ENCODE data around the gene TUBB1.
"Not testable (repeated sequence)": the region's sequence is repeated elsewhere in the genome, so short reads cannot be mapped to it uniquely, and the experiment has no call there.

TUBB1 gene

DNA sequence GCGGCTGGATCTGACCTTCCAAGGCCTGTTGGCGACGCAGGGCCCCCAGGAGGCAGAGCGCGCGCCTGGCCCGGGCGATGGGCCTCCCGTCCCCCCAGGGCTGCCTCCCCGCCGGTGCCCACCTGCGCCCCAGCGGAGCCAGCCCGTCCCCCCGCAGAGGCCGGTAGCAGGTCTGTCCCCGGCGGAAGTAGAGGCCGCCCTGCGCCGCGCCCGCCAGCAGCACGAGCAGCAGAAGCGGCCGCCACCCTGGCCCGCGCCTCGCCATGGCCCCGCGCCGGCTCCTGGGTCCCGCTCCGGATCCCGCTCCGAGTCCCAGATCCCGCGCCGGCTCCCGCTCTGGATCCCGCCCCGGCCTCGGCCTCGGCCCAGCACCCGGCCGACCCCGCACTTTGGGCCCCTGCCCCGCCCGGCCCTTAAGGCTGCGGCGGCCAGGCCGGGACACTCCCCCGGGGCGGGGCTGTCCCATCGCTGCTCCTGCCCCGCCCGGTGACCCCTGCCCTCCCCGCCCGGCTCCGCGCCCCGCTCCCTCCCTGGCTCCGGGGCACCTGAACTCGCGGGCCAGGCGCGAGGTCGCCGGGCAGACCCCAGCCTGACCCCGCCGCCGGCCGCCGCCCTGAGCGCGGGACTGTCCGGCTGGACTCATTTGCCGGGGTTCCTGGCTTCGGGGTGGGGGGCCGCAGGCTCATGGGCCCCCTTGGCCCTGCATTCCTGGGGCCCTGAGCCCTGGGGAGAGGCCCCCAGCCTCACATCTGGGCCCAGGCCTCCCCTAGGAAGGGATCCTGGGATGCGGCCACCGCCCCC is 12.2 kb upstream of the TUBB1 start, which contains the start of gene CTSZ:
TSS of gene CTSZ (minus strand) at position 391 of the 801 bp plus-strand sequence. CDS start at position 265, 126 bp downstream.
- no peak for DNase-seq

DNA sequence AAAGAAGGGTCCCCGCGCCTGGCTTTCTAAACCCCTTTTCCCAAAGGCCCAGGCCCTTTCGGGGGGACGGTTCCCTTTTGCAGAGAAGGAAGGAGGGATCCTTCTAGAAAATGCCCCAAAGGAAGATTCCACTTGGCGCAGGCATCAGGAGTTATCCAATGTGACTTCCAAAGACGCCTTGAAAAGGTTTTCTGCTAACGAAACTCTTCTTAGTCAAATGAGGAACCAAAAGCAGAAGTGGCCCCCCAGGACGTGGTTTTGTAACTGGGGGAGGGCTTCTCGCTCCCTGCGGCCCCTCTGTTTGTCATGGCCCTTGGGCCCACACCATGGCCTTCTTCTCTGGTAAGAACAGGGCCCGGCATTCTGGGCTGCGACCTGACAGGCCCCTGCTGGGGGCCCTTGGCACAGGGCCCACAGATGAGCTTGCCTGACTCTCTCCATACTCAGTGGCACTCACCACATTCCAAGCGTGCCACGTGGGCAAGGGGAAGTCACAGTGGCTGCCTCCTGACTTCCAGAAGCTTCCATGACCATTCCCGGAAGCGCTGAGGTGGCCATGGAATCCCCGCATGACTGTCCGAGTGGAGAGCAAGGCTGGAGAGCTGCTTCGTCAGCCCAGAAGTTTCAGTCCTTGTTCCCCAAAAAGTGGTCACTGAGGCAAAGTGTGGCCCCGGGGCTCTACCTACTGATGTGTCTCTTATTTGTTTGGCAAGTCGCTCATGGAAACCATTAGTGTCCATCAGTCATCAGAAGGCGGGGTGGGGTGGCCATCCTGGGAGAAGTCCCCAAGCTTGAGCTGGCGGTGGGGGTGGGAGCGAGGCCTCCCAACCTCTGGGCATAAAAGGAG is 11.3 kb upstream of the TUBB1 start:
- no peak for DNase-seq

DNA sequence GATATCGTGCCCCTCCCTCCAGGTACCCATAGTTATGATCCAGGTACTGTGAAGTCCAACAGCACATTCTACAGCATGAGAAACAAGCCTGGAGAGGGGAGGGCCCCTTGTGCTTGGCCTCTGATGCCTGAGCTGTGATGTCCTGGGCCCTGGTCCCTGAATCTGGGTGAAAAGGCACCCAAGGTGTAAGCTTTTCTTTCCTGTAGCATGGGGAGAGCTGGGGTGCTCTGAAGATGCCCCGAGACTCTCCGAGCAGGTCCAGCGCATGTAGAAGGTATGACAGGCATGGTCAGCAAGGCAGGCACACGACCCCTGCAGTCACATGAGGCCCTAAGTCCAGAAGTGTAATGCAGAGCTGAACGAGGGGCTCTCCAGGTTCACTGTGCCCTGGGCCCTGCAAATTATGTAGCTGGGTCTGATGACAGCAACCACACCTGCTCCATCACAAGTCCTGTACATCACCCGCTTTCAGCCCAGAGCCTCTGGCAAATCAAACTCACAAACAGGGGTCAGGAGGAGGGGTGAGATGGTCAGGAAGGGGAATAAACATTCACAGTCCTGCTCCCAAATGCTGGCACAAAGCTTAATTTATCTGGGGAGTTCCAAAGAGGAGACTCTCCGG is 10.4 kb upstream of the TUBB1 start:
- DNase-seq, result no peak

DNA sequence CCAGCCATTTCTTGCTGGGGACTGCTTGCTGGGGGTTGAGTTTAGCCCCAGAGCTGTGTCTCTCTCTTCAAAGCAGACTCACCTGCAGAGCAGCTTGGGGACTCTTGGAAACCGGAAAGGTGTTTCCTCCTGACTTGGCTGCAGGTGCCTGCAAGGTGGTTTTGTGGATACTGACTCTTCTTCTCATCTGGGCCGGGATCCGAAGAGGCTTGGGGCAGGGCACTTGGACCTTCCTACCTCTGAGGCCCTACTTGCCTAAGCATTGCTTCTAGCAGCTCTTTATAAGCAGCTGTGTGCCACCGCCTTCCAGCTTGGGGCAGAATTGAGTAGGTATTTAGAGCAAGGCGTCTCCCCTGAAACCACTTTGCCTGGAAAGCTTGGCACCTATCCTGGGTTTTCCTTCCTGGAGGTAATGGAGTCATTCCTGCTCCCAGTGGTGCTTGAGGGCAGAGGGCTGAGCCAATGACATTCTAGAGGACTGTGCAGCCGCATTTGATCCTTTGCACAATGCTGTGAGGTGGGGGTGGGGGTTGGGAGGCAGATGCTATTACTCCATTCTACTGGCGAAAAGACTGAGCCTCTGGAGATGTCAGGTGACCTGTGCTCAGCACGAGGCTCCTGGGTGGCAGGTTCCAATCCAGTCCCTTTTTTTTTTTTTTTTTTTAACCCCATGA is 8.8 kb upstream of the TUBB1 start:
- DNase-seq, result no peak

DNA sequence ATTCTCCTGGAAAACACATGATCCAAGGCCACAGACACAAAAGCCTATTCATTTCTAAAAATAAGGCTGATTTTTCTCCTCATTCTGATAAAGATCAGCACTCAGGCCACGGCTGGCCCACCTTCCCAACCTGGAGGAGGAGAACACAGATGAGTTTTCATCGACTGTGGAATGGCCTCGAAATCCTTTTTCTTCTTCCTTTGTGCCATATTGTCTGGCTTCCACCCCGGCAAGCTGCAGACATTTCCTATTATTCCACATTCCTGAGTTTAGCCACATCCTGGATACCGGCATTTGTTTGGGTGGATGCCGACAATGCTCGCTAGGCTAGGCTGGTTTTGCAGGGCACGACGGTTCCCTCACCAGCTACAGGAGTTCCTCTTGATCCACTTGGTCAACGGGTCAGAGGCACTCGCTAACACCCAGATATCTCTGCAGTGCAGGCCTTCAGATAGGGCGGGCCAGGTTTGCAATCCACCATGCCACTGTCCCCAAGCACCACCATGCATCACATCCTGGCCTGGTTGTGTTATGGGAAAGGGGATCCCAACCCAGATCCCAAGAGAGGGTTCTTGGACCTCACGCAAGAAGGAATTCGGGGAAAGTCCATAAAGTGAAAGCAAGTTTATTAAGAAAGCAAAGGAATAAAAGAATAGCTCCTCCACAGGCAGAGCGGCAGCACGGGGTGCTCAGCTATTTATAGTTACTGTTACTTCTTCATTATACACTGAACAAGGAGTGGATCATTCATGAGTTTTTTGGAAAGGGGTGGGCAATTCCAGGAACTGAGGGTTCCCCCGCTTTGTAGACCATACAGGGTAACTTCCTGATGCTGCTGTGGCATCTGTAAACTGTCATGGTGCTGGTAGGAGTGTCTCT is 8.0 kb upstream of the TUBB1 start:
- DNase-seq, result no peak

DNA sequence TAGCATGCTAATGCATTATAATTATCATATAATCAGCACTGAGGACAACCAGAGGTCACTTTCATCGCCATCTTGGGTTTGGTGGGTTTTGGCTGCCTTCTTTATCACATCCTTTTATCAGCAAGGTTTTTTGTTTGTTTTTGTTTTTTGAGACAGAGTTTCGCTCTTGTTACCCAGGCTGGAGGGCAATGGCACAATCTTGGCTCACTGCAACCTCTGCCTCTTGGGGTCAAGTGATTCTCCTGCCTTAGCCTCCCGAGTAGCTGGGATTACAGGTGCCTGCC is 7.4 kb upstream of the TUBB1 start:
- not testable (repeated sequence) for DNase-seq

DNA sequence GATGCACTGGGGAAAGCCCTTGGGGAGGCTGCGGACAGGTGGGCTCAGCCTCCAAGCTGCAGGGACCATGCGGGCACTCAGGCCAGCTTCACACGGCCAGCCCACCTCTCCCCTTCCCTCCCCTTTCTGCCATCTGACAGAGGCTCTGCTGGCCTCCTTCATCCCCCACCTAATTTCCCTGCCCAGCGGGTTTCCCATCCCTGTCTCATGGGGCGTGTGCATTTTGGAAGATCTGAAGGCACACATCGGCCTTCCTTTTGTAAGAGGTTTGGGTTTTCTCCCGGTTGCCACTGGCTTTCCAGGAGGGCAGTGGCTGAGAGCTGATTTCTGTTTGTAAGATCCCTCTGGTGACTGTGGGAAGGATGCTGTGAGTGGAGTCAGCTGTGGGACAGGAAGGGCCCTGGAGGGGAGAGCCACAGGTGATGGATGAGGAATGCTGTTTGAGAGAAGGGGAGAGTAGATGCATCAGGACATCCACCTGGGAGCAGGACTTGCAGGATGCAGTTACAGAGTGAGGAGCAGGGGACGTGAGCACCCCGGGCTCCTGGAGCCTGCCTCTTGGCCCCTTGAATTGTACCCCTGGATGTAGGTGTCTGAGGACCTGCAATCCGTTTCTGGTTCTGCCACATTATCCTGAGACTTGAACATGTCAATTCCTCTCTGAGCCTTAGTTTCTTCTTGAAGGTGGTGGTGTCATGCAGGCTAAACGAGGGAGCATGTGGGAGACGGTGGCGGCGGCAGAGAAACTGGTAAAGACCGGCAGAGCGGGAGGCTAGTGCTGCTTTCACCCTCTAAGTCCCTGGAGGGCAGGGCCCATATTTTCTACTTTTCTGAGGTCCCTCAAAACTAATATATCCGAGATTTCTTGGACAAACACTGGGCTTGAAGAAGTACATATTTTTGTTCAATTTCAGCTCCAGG is 5.9 kb upstream of the TUBB1 start:
- no peak for DNase-seq

DNA sequence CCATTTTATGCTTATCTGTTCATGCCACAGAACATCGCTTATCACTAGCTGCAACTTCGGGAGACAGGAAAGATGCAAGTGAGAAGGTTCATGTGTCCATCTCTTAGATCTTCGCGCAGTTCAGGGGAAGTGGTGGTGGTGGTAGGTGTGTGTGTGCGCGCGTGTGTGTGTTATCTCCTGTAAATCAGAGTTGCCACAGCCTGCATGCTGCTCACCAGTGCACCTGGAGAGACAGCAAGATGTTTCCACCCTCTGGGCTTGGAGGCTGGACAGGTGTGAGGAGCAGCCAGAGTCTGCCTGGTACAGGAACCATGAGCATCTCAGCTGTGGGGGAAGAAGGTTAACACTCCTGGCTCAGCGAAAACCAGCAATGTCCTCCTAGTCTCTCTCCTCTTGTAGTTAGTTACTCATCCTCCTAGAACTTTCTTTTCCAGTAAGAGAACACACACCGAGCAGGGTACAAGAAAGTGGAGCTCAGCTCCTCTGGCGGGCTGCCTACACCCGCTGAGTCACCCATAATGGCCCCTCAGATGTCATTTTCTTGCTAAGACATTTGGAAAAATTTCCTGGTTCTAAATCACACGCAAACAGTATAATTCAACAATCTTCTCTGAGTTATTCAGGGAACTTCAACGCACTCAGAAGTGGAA is 5.1 kb upstream of the TUBB1 start:
- DNase-seq, result no peak

DNA sequence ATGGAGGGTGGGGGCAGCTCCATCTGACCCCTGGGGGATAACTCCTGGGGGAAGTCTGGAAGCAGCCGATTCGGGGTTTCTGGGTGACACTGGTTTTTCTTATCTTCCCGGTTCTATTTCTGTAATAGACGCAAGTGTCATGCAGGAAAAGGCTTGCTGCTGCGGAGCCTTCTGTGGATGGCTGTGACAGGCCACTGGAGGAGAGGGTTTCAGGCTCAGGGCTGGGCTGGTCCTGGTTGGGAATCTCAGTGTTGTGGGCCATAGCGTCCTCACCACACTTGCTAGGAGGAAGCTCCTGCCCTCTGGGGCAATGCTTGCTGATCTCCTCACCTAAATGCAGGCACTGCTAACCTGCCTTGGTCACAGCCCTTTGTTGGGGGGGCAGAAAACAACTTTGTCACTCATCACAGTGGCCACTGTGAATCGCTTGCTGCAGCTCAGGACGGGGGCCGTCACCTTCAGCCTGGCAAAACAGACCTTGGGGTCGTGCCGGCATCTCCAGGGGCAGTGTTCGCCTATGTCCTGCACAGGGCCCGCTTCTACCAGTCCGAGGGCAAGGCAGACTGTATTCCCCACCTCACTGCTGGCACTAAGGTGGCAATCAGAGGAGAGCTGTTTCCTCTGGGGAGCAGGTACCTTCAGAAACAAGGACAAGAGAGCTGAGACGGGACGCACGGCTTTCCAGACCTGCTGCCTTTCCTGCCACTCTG is 4.4 kb upstream of the TUBB1 start:
- no peak for DNase-seq

DNA sequence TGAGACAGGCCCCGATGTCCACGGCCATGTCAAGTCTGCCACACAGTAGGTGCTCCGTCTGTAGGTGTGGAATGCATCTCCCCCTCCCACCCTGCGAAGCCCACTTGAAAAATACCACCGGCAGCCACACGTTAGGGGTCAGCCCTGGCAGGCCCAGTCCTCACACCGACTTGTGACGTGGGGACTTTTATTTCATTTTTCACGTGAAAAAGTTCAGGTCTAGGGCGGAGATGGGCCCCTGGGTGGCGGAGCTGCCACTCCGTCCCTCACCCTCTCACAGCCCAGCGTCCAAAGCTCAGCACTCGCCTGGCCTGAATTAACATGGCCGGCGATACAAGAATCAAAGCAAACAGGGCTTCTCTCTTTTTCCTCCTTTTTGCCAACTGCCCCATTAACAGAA is 3.8 kb upstream of the TUBB1 start:
- DNase-seq, result no peak

DNA sequence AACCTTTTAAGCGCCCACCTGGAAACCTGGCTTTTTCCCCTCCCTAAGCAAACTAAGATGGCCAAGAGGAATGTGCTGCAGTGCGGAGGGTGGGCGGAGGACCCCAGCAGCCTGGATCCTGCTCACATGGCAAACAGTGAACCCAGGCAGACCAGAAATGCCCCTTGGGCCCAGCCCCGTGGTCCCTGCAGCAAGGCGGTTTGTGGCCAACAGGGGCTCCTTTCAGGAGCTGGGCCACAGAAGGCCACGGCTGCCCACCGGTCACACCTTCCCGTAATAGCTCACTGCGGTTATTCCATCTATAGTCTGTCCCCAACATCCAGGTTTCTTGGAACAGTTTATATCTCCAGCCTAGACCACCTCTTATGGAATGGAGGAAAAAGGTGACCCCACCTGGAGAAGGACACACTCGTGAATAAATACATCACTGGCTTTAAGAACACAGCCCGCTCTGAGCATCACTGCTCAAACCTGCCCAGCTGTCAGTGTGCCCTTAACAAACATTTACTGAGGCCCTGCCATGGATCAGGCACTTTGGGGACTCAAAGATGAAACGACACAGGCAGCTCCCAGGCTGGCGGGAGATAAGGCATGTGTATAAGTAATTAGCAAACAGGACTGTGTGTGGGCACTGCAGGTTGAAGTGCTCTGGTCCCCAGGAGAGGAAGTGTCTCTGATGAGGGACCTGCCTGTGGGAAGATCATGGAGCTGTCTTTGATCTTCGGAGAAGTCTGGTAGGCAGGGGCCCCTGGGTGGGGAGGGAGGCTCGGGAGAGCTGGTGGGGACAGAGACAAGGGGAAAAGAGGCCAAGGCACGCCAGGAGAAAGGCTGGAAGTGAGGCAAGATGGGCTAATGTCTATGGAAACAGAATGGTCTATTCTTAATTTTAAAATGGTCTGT is 3.2 kb upstream of the TUBB1 start:
- DNase-seq, result no peak

DNA sequence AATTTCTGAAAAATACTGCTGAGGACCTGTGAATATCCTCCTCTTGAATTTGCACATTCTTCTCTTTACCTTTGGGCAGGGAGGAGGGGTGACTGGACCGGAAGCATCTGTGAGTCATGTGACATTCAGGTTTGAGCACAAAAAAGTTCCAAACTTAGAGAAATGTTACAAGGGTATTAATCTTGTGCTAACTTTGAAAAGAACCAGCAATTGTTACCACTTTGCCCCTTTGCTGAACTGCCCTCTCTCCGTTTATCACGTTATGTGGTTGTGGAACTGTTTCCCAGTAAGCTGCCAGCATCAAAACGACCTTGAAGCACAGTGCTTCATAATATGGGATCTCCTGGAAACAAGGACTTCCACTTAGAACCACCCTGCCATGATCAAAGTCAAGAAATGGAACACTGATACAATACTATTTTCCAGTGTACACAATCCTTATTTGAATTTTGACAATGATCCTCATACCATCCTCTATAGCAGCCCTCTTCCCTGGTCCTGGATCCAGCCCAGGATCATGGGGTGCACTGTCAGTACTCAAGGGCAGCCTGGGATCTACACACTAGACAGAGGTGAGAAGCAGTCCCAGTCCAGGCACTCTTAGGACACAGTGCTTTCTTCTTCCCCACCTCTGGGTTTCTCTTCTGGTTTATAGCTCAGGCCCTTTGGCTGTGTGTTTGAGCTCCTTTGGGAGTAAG is 2.3 kb upstream of the TUBB1 start:
- no peak for DNase-seq

DNA sequence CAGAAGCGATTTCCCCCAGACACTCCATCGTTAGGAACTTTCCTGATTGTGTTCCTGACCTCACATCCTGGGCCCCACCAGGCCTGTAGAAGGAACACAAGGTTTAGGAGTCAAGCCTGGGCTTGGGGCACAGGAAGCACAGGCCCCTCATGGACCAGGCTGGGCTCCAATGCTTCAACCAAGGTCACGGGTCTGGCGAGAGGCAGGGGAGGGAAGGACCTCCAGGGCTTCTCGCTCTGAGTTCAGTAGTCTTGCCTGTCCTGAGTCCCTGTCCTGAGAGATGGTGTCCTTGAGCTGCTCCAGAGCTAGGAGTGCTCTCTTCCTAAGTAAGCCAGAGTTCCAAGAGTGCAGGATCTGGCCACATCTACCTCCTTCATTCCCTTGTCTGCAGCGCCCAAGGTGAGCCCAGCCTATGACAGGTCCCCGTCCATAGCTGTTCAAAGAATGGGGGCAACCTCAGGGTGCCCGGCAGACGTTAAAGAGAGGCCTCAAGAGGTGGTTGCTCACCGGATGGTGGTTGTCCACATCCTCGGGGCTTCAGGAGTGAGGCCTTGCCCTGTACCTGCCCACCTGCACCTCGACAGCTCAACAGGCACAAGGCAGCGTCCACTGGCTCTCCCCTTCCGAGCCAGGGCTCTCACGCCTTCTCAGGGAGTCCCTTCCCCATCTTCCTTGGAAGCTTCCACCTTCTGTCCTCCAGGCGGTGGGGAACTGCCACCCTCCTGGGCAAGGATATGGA is 1.6 kb upstream of the TUBB1 start:
- no peak for DNase-seq

DNA sequence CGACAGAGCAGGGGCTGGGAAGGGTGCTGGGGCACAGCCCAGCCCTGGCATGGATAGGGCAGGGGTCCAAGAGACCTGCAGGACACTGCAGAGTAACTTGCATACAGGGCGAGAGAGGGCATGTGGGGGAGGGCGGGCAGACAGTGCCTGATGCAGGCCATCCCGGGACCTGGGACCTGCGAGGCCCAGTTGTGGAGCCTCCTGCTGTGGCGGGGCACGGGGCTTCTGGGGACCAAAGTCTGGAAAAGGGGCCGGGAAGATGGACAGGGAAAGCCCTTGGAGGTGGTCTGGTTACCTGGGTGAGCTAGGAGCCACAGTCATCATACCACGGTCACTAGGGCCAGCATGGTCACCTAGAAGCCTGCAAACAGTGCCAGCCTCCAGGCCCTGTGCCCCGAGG is 412 bp upstream of the TUBB1 start:
- DNase-seq, result no peak

DNA sequence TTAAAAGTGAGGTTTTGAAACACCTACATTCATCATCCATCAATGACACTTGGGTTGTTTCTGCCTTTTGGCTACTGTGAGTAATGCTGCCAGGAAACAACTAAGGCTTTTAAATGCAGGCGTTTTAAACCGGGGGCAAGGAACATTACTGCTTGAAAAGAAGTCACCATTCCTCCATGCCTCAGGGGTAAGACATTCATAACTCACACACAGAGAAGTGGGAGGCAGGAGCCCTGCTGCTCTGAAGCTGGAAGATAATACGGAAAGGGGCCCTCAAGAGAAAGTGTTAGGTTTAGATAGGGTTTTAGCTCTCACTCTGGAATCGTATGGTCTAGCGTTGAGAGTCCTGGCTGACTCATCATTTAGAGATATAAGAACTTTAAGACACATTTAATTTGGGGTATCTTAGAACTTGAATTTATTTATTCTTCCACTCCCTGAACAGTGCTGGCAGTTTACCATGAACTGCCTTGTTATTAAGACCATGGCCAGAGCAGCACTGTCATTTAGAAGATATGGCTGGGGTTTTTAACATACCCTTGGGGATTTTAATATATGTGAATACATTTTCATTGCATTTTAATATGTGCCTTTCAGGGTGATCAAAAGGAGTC is 1.8 kb downstream of the TUBB1 start:
- DNase-seq, result no peak

DNA sequence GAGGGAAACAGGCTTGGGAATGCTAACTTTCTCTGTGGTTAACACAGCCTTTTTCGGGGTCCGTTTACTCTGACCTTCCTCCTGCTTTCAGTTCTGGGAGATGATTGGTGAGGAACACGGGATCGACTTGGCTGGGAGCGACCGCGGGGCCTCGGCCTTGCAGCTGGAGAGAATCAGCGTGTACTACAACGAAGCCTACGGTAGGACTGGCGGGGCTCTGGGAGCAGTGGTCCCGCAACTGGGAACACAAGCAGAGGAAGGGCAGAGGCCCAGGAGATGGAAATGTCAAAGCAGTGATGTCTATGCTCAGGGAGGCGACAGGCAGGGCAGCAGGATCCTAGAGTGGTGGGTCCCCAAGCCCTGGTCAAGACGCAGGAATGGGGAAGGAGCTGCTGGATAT is 3.5 kb downstream of the TUBB1 start:
- DNase-seq, result no peak

DNA sequence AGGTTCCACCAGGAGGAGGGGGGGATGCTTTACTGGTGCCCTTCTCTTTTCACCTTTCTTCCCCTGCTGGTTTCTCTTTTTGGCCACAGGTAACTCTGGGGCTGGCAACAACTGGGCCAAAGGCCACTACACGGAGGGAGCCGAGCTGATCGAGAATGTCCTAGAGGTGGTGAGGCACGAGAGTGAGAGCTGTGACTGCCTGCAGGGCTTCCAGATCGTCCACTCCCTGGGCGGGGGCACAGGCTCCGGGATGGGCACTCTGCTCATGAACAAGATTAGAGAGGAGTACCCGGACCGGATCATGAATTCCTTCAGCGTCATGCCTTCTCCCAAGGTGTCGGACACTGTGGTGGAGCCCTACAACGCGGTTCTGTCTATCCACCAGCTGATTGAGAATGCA is 4.4 kb downstream of the TUBB1 start:
- no peak for DNase-seq

Measured in NCI-H748 treated with DMSO at 0.1 percent for 48 hours (cell line).